Tongue (tissue), 2 donors: Measurements from ENCODE around the gene SNTB2. TPM values are rescaled to one million over a fixed set of nuclear protein-coding genes. Genes with fewer than 3 reads are reported as not detected.

Source experiments
- DNase-seq: peaks from one replicate; pipeline ENCODE4 v3.0.0-alpha.2; 2015
- total RNA-seq: library from RNA; depleted of rRNA; stranded (reverse); fragments of >200 nt; gene quantifications from one replicate; pipeline ENCODE4 v1.2.3, GENCODE V29; 2014

SNTB2 gene
- total RNA-seq, 1 donor from 2014 or later: 63.9 TPM

- no peak for DNase-seq
Observed at GRCh38 chr16:69180011-69180338, 7.0 kb upstream of the SNTB2 start.

DNA sequence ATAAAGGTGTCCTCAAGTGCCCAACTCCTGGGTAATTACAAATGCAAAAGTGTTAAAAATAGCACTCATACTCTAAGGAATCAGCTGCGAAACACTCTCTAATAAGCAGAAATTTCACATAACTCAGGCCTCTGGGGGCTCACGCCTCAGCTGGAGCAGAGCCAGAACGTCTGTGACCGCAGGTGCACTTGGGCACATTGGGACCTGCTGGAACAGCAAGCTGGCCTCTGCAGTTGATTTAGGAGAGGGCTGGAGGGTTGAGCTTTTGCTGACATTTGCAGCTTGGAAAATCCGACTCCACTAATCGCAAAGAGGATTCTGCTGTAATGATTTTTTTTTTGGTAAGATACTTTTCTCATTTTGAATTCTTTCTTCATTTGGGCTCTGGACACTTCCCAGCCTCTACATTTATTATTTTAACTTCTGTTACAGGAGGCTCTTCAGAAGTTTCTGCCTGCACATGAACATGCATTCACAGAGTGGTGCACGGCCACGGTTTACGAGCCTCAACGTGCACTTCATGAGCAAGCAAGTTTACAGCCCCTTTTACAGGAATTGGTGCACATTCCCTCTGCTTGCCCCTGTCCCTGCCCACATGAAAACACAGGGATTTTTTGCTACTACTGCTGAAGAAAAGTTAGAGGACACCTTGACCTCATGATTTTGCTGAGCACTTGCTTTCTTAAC is 4.1 kb upstream of the SNTB2 start:
- peak; percentile 46 for DNase-seq

DNA sequence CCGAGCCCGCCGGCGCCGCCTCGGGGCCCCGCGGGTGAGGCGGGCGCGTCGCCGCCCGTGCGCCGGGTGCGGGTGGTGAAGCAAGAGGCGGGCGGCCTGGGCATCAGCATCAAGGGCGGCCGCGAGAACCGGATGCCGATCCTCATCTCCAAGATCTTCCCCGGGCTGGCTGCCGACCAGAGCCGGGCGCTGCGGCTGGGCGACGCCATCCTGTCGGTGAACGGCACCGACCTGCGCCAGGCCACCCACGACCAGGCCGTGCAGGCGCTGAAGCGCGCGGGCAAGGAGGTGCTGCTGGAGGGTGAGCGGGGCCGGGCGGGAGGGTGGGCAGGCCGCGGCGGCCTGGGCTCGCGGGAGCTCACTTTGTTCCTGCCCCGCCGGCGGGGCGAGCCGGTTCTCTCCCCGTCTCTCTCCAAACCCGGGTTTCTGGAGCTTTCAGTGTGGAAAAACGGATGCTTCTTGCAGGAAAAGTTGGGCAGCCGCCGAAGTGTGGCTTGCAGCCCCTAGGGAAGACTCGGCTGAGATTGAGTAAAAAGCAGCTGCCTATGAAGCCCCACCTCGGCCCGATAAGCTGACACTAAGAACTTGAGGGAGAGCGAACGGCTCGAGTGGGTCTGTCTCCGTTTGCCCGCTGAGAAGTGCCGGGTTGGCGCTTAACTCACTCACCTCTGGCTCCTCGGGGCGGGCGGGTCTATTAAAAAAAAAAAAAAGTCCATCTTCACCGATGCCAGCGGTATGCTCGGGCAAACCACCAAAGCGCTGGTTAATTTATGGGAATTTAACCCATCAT is 677 bp downstream of the SNTB2 start:
- DNase-seq: peak; percentile 59

- DNase-seq: peak; percentile 66
Observed at GRCh38 chr16:69188236-69188549, 1.2 kb downstream of the SNTB2 start.

DNA sequence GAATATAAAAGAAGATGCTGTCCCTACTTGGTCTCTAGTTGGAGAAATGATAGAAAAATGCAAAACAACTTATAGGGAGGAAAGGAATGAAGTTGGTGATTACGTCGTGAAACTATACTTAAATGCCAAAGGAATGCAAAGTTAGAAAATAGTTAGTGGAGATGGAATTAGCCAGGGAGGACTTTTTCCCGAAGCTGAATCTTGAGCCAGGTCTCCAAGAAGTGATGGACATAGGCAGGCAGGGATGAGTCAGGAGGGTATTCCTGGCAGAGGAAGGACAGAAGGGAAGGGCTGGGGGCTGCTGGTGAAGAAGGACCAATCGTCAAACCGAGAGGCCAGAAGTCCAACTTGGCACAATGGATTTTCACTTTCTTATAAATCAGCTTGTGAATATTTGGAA is 1.8 kb downstream of the SNTB2 start:
- DNase-seq: no peak

- DNase-seq: no peak
Observed at GRCh38 chr16:69190046-69190588, 3.2 kb downstream of the SNTB2 start.

DNA sequence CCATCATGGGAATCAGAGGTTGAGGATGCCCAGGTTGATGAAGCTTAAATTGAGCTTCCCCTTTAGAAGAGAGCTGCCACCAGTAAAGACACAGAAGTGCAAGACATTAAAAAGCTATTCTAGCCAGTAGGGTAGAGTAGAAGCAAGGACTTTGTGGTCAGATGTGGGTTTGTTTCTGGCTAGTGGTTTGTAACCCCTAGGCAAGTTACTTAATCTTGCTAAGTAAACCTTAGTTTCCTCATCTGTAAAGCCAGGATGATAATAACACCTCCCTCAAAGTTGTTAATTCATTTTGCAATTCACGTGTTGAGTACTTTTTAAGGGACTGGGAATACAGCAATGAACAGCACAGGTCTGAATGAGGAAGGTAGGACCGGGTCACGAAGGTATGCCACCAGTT is 3.6 kb downstream of the SNTB2 start:
- DNase-seq: no peak

DNA sequence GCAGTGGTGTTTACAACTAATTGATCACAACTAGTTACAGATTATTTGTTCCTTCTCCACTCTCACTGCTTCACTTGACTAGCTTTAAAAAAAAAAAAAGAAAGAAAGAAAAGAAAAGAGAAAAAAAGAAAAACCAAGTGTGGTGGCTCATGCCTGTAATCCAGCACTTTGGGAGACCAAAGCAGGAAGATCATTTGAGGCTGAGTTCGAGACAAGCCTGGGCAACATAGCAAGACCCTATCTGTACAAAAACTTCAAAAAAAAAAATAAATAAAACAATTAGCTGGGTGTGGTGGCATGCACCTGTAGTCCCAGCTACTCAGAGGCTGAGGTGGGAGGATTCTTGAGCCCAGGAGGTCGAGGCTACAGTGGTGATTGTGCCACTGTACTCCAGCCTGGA is 4.2 kb downstream of the SNTB2 start:
- DNase-seq: no peak

GRCh38 chr16:69193855-69194254 is 6.9 kb downstream of the SNTB2 start:
- DNase-seq: no peak

DNA sequence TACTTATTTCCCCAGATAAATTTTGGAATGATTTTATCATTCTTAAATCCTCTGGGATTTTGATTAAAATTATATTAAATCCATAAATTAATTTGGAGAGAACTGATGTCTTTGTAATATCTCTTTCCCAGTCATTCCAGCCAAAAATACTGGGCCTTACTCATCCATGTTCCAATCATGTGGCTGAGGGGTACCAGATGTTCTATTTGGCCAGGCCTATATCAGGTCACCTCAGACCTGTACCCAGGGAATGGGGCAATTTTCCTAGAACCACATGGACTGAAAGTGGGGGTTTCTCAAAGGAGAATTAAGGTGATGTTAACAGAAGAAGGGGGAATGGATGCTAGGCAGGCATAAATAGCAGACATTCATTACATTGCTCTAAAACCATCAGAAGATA is 7.5 kb downstream of the SNTB2 start:
- no peak for DNase-seq

GRCh38 chr16:69195369-69196029 is 8.5 kb downstream of the SNTB2 start:
- no peak for DNase-seq

GRCh38 chr16:69197573-69197972 is 10.6 kb downstream of the SNTB2 start:
- no peak for DNase-seq

DNA sequence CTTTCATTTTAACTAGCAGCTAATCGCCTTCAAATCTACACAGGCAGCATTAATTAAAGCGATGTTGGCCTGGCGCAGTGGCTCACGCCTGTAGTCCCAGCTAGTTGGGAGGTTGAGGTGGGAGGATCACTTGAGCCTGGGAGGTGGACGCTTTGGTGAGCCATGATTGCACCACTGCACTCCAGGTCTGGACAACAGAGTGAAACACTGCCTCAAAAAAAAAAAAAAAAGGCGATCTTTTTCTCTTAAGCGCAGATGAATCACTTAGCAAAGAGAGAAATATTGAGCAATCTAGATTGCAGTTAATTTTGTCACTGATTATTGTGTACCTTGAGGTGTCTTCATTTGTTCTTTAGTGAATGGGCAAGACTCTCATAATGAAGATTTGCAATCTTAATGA is 12.4 kb downstream of the SNTB2 start:
- no peak for DNase-seq

DNA sequence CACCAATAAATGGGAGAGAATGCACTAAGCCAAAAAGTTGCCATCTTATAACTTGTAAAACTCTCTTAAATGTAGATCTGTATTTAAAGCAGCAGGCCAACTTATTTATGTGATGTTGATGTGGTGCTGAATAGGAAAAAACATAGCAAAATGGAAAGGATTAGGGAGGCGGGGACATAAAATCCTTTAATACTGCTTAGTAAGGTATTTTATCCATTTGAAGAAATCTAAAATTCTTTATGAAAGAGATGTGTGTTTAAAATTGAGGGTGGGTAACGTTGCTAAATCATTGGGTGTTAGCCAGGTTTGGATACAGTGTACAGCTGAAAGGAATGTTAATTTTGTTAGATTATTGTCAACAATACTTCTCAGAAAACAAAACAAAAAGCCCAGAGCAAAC is 14.3 kb downstream of the SNTB2 start:
- no peak for DNase-seq

DNA sequence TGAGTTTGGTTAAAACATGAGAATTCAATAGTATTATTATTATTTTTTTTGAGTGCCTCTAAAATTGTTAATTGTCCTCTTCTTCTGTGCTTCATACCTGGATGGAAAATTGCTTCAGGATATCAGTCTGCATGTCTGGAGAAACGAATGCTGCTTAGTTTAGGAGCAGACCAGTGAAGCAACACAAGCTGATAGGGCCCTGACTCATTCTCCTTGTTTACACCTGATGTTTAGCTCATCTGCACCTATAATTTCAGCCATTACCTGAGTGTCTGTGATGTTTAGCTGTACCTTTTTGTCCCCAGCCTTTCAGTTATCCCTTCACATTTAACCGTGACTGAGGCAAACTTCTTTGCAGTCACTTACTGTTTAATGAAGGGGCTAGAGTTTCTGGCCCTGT is 14.8 kb downstream of the SNTB2 start:
- DNase-seq: no peak

- no peak for DNase-seq
Observed at GRCh38 chr16:69204172-69204571, 17.2 kb downstream of the SNTB2 start.

- DNase-seq: no peak
Observed at GRCh38 chr16:69209735-69210134, 22.8 kb downstream of the SNTB2 start.

DNA sequence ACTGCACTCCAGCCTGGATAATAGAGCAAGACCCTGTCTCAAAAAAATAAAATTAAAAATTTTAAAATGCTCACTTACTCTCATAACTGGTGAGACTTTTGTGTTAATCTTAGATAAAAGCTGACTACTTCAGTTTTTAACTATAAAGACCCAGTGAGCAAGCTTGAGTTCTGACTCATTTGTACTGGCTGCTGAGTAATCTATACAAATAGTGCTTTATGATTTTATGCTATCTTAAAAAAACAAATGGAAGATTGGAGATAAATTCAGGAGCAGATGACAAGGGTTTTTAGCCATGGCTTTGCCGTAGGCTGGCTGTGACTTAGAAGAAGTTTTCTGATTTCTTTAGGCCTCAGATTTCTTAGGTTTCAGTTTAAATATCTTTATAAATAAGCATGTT is 30.5 kb downstream of the SNTB2 start:
- no peak for DNase-seq

DNA sequence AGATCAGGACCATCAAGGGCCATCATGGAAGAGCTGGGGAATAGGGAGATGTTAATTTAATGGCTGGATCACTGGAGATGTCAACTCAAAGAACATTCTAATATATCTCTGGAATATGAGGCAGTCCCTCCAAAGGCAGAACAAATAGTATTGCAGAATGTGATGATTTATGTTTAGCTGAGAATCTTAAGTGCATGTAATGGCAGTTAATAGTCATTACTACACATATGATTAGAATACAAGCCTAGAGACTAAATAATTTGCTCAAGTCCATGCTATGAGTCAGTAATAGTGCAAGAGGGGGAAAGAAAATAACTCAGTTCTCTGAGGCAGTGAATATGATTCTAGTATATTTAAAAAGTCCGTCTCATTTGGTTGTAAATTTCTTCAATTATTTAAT is 32.3 kb downstream of the SNTB2 start:
- no peak for DNase-seq

GRCh38 chr16:69223882-69224281 is 36.9 kb downstream of the SNTB2 start:
- no peak for DNase-seq

DNA sequence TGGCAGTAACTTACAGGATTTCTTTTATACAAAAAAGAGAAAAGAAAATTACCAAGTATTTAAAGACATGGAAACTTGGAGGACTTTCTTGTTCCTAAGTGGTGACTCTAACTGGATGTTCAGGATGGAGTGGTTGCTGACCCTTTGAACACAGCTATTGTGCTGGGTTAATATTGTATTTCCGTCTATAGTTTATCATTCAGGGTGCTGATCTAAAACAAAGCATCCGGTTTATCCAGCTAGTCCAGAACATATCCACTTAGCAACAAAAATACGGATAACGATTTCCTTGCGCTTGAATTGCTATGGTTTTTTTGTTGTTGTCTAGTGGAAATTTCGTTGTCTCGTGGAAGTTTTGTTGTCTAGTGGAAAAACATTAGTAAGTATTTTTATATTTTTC is 38.2 kb downstream of the SNTB2 start:
- DNase-seq: no peak

DNA sequence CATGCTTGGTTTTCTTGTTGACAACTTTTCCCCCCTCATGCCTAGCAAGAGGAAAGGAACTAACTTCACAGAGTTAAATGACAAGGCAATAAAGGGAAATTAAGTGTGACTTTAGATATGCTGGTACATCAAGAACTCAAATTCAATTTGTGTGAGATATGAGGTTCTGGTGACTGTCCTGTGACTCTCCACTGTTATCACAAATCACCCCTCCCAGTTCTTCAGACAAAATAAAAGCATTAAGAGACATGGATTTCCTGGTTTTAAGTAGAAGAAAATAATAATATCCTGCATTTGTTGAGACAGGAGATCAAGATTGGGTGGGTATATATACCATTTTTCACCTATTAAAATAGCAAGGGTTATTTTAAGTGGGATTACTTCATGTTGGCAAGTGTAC is 46.2 kb downstream of the SNTB2 start:
- no peak for DNase-seq

- no peak for DNase-seq
Observed at GRCh38 chr16:69234460-69234859, 47.5 kb downstream of the SNTB2 start.

GRCh38 chr16:69236319-69236718 is 49.4 kb downstream of the SNTB2 start:
- DNase-seq: no peak
